GM18868 (cell line): ENCODE data around the gene TMEM179.

Source experiments
- ATAC-seq: cut with Tn5 transposase; IDR thresholded peaks from one replicate; pipeline ENCODE4 v1.9.1; 2021; ENCODE audit warnings: mild to moderate bottlenecking, moderate library complexity; ENCODE audit not compliant: unreplicated experiment

TMEM179 gene

GRCh38 chr14:104547310-104547997 is 57.1 kb downstream of the TMEM179 start:
- no peak for ATAC-seq

- ATAC-seq = no peak
Observed at GRCh38 chr14:104546591-104547309, 57.8 kb downstream of the TMEM179 start.

- no peak for ATAC-seq
Observed at GRCh38 chr14:104545942-104546501, 58.5 kb downstream of the TMEM179 start.

GRCh38 chr14:104545151-104545941 is 59.2 kb downstream of the TMEM179 start:
- no peak for ATAC-seq

GRCh38 chr14:104544362-104544961 is 60.1 kb downstream of the TMEM179 start:
- no peak for ATAC-seq

GRCh38 chr14:104542871-104543830 is 61.4 kb downstream of the TMEM179 start:
- no peak for ATAC-seq

GRCh38 chr14:104541905-104542465 is 62.6 kb downstream of the TMEM179 start:
- ATAC-seq = no peak
